GM21529 (cell line): ENCODE measurements around the gene DPP6.
A peak's percentile ranks its signal among the peaks of the same experiment; 100 is the strongest.

Source experiments
- ATAC-seq: cut with Tn5 transposase; IDR thresholded peaks from one replicate; pipeline ENCODE4 v1.9.1; 2021; ENCODE audit not compliant: unreplicated experiment

Gene DPP6

GRCh38 chr7:154440651-154441050, 388.5 kb downstream of the DPP6 start:
- ATAC-seq: no peak

- no peak for ATAC-seq
Measured at GRCh38 chr7:154441811-154442210, 389.6 kb downstream of the DPP6 start.

- no peak for ATAC-seq
Measured at GRCh38 chr7:154442939-154443338, 390.7 kb downstream of the DPP6 start.

- no peak for ATAC-seq
Measured at GRCh38 chr7:154450451-154450850, 398.3 kb downstream of the DPP6 start.

GRCh38 chr7:154451480-154452457, 399.6 kb downstream of the DPP6 start:
- ATAC-seq: no peak

GRCh38 chr7:154463794-154464193, 411.6 kb downstream of the DPP6 start:
- no peak for ATAC-seq

GRCh38 chr7:154469652-154470051, 417.5 kb downstream of the DPP6 start:
- no peak for ATAC-seq

- ATAC-seq: no peak
Measured at GRCh38 chr7:154472343-154472742, 420.1 kb downstream of the DPP6 start.

- no peak for ATAC-seq
Measured at GRCh38 chr7:154473360-154473759, 421.2 kb downstream of the DPP6 start.

- no peak for ATAC-seq
Measured at GRCh38 chr7:154474903-154475520, 422.8 kb downstream of the DPP6 start.

- ATAC-seq: no peak
Measured at GRCh38 chr7:154475864-154476263, 423.7 kb downstream of the DPP6 start.

GRCh38 chr7:154480817-154481216, 428.6 kb downstream of the DPP6 start:
- no peak for ATAC-seq

- no peak for ATAC-seq
Measured at GRCh38 chr7:154482863-154483262, 430.7 kb downstream of the DPP6 start.

GRCh38 chr7:154484406-154484805, 432.2 kb downstream of the DPP6 start:
- ATAC-seq: no peak

GRCh38 chr7:154484943-154485342, 432.7 kb downstream of the DPP6 start:
- ATAC-seq: no peak

- ATAC-seq: no peak
Measured at GRCh38 chr7:154489897-154490296, 437.7 kb downstream of the DPP6 start.

- ATAC-seq: no peak
Measured at GRCh38 chr7:154493594-154493993, 441.4 kb downstream of the DPP6 start.

GRCh38 chr7:154497751-154498150, 445.6 kb downstream of the DPP6 start:
- no peak for ATAC-seq

GRCh38 chr7:154503962-154504550, 451.9 kb downstream of the DPP6 start:
- peak; percentile 51 for ATAC-seq

- no peak for ATAC-seq
Measured at GRCh38 chr7:154504918-154505317, 452.7 kb downstream of the DPP6 start.

- ATAC-seq: no peak
Measured at GRCh38 chr7:154505362-154505761, 453.2 kb downstream of the DPP6 start.

GRCh38 chr7:154509192-154509591, 457.0 kb downstream of the DPP6 start:
- no peak for ATAC-seq
